Upper lobe of right lung (tissue), 1 donor: Measurements from ENCODE around the gene INPP5F. TPM values are rescaled to one million over a fixed set of nuclear protein-coding genes. Genes with fewer than 3 reads are reported as not detected.

Source experiments
- ATAC-seq: fragments of 200-7000 bp; cut with Tn5 transposase; one replicate; pipeline ENCODE4 v1.9.1; 2020; ENCODE audit warnings: mild to moderate bottlenecking, moderate library complexity
- DNase-seq: peaks from one replicate; pipeline ENCODE4 v3.0.0-alpha.2; 2020
- H3K27ac ChIP-seq: fragments of 200-600 bp; one replicate; pipeline ENCODE4 v1.8.0; 2022
- H3K27me3 ChIP-seq: fragments of 200-600 bp; one replicate; pipeline ENCODE4 v1.8.0; 2022; ENCODE audit warnings: mild to moderate bottlenecking
- H3K36me3 ChIP-seq: fragments of 200-600 bp; one replicate; pipeline ENCODE4 v1.8.0; 2022
- H3K4me1 ChIP-seq: fragments of 200-600 bp; one replicate; pipeline ENCODE4 v1.8.0; 2022
- H3K4me3 ChIP-seq: fragments of 200-600 bp; one replicate; pipeline ENCODE4 v1.8.0; 2022; ENCODE audit warnings: mild to moderate bottlenecking
- H3K9me3 ChIP-seq: fragments of 200-600 bp; one replicate; pipeline ENCODE4 v1.8.0; 2022
- CTCF ChIP-seq: fragments of 200-600 bp; IDR thresholded peaks from one replicate; pipeline ENCODE4 v1.8.0; 2022; ENCODE audit warnings: antibody characterized with exemption
- intact Hi-C: fragments of 100-400 bp; cut with DNase I; formaldehyde crosslinking; loops from one replicate; pipeline ENCODE4 v1.11.0; 2022
- long read RNA-seq: library from polyadenylated mRNA; unstranded; transcript quantifications from one replicate; pipeline ENCODE4 v2.0.0, GENCODE V29; 2021
- total RNA-seq: library from RNA; stranded (reverse); fragmentation: NEBNext Ultra II Directional; extraction: Animal tissue kit (Norgen Biotek cat#: 25700); gene quantifications from one replicate; pipeline ENCODE4 v1.2.1, GENCODE V29; 2021
- donor health status: DM: no; HTN: yes; CAD: no; lungs with severe emphysema.

INPP5F gene
- 13.9 TPM for total RNA-seq
- long read RNA-seq, full-length matches to known transcripts: 10 of 19 reads
- long read RNA-seq, partial matches to known transcripts: 3 of 19 reads
- long read RNA-seq, other reads (novel, unspliced or antisense): 6 of 19 reads

- Histone ChIP-seq H3K4me3 (peak within 1 kb of the TSS; percentile 78), H3K4me1 (peaks cover 11% of the 10 kb centered on the region), H3K36me3 (no peaks in the 10 kb centered on the region), H3K9me3 (no peaks in the 10 kb centered on the region), H3K27ac (peak within 1 kb of the TSS; percentile 96), H3K27me3 (no peaks in the 10 kb centered on the region)
- ATAC-seq (peak; percentile 99), DNase-seq (peak; percentile 100)
- intact Hi-C loops: no loop called here
- TF ChIP-seq CTCF: peak; percentile 28
These were observed at the start of gene INPP5F for GRCh38 chr10:119725828-119726675. Gene INPP5F (plus strand): TSS chr10:119726050. CDS start chr10:119726263, 213 bp downstream.

- H3K27me3 ChIP-seq: no peaks in the 10 kb centered on the region
- H3K9me3 ChIP-seq: no peaks in the 10 kb centered on the region
- TF ChIP-seq CTCF: no peak
- ATAC-seq: no peak
- DNase-seq: no peak
- H3K27ac ChIP-seq: no peak overlapping the region
- peaks cover 58% of the 10 kb centered on the region for H3K36me3 ChIP-seq
- peaks cover 19% of the 10 kb centered on the region for H3K4me1 ChIP-seq
- H3K4me3 ChIP-seq: no peak overlapping the region
- intact Hi-C loops: no loop called here
These were observed 48.7 kb upstream of the INPP5F start for GRCh38 chr10:119677126-119677525.

GRCh38 chr10:119677904-119678755 lies 47.7 kb upstream of the INPP5F start:
- TF ChIP-seq CTCF: no peak
- DNase-seq: no peak
- no peaks in the 10 kb centered on the region for H3K27me3 ChIP-seq
- H3K27ac ChIP-seq: no peak overlapping the region
- H3K9me3 ChIP-seq: no peaks in the 10 kb centered on the region
- H3K36me3 ChIP-seq: peaks cover 48% of the 10 kb centered on the region
- no peak overlapping the region for H3K4me3 ChIP-seq
- H3K4me1 ChIP-seq: peaks cover 27% of the 10 kb centered on the region
- ATAC-seq: no peak
- intact Hi-C loops: no loop called here

- no peak for ATAC-seq
- intact Hi-C loops: no loop called here
These were observed 46.4 kb upstream of the INPP5F start for GRCh38 chr10:119679480-119679829.

More at GRCh38 chr10:119679480-119679829, 46.4 kb upstream of the INPP5F start:
- H3K4me3 ChIP-seq: no peak overlapping the region
- no peak for TF ChIP-seq CTCF
- no peaks in the 10 kb centered on the region for H3K27me3 ChIP-seq
- peaks cover 27% of the 10 kb centered on the region for H3K4me1 ChIP-seq
- no peaks in the 10 kb centered on the region for H3K9me3 ChIP-seq
- H3K27ac ChIP-seq: no peak overlapping the region
- no peak for DNase-seq
- H3K36me3 ChIP-seq: peaks cover 34% of the 10 kb centered on the region
